Hematopoietic multipotent progenitor cell (in vitro differentiated cells): ENCODE measurements around the gene GGA1. TPM values are rescaled to one million over a fixed set of nuclear protein-coding genes. Genes with fewer than 3 reads are reported as not detected.

Experiments used
- DNase-seq, 3 donors: peaks; one replicate each; pipeline ENCODE4 v3.0.0-alpha.2; 2011 to 2015; ENCODE audit warnings: low read depth in 2 of 3, low spot score in 2 of 3
- total RNA-seq: library from RNA; depleted of rRNA; stranded (reverse); fragments of >200 nt; gene quantifications from one replicate; pipeline ENCODE4 v1.2.3, GENCODE V29; 2012

The GGA1 gene, protein sequence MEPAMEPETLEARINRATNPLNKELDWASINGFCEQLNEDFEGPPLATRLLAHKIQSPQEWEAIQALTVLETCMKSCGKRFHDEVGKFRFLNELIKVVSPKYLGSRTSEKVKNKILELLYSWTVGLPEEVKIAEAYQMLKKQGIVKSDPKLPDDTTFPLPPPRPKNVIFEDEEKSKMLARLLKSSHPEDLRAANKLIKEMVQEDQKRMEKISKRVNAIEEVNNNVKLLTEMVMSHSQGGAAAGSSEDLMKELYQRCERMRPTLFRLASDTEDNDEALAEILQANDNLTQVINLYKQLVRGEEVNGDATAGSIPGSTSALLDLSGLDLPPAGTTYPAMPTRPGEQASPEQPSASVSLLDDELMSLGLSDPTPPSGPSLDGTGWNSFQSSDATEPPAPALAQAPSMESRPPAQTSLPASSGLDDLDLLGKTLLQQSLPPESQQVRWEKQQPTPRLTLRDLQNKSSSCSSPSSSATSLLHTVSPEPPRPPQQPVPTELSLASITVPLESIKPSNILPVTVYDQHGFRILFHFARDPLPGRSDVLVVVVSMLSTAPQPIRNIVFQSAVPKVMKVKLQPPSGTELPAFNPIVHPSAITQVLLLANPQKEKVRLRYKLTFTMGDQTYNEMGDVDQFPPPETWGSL
- total RNA-seq = 57.6 TPM

DNA sequence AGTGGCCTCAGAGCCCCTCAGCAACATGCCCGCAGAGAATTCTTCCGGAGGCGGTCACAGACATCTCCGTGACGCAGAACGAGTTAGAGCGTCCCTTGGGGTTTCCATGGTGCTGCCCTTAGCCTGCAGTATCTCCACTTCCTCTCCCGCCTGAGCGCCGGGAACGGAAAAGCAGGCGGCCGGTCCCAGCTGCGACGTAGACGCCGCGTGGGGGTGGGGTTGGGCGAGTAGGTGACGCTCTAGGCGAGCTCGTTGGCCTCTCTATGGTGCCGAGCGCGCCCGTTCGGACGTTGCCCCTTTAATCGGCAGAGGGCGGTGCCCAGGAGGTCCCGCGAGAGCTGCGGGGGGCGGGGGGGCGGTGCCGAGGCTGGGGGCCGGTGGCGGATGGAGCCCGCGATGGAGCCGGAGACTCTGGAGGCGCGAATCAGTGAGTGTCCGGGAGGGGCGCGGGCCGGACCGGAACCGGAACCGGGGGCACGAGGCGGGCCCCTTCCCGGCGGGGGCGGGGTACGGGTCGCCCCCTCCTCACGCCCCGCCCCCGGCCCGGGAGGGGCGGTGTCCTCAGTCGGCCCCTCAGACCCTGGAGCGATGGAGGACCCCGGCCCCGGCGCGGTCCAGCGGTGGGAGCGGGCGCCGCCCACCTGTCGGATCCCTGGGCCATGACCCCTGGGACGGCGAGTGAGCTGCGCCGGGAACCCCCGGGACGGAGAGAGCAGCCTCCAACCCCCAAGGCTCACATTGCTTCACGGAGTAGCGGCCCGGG, at the start of gene GGA1:
TSS of gene GGA1 (plus strand) at position 358 of the 763 bp plus-strand sequence. CDS start at position 385, 27 bp downstream.
- DNase-seq = peak; percentile 95 to 100 (median 99)

DNA sequence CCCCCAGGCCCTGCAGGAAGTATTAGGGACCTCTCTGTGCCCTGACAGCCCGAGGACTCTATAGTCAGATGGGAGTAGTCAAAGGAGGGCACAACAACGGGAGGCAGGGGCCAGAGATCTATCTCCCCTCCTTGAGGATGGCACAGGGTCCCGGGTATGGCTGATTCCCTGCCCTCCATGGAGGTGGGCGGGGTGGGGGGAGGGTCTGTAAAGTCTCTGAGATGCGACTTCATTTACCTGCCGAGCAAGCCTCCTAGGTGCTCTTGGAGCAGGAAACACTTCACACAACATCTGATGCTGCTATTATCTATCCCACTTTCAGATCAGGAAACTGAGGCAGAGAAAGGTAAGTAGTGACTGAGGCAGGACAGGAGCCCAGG, 49.1 kb upstream of the GGA1 start:
- no peak for DNase-seq

DNA sequence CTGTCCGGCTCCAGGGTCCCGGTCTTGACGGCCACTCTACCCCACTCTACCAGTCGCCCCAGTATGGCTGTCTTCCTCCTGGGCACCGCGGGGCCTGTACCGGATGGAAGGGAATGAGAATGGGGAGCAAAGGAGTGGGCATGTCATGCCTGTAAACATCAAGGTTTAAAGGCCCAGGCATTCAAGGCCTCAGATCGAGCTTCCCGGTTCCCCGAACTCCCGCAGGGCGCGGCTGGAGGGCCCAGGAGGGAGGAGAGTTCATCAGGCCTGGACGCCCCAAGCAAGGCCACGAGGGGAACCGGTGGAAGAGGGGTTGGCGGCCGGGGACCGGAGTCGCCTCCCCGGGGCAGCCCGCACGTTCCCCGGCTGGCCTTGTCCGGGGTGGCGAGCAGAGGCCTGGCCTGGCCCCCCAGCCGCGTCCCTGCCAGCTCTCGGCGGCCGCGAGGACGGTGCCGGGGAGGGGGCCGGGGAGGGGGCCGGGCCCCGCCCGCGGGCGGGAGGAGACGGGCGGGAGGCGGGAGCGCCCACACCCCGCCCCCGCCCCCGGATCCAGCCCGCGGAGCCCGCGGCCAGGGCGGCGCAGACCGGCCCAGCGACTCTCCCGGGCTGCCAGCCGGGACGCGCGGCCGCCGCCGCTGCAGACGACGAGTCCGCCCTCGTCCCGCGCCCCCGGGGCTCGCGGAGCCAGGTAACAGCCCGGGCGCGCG, 48.6 kb upstream of the GGA1 start, which contains the start of gene CDC42EP1:
TSS of gene CDC42EP1 (plus strand) at position 580 of the 707 bp plus-strand sequence. CDS start 5,870 bp downstream, outside the sequence.
- DNase-seq = no peak

DNA sequence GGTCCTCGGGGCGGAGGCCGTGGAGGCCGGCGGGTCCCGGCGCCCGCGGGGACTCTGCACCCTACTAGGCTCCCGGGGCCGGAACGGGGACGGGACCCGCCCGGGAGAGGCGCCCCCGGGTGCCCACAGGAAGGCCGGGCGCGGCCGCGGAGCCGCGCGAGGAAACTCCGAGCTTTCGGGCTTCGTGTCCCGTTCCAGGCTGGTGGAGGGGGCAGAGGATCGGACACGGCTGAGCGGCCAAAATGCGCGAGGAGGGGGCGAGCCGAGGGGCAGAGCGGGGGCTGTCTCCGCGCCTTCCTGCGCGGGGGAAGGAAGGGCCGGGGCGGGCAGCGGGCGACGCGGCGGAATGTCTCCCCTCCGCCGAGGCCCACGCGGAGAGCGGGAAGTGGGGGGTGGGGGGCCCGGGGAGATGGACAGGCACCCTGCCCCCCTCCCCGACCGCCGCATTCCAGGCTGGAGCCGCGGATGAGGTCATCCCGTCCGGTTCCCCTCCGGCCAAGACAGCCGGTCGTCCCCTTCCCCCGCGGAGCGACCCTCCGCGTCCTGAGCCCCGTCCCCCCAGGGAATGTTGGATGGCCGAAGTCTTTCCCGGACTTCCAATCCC, 47.9 kb upstream of the GGA1 start:
- DNase-seq = no peak

DNA sequence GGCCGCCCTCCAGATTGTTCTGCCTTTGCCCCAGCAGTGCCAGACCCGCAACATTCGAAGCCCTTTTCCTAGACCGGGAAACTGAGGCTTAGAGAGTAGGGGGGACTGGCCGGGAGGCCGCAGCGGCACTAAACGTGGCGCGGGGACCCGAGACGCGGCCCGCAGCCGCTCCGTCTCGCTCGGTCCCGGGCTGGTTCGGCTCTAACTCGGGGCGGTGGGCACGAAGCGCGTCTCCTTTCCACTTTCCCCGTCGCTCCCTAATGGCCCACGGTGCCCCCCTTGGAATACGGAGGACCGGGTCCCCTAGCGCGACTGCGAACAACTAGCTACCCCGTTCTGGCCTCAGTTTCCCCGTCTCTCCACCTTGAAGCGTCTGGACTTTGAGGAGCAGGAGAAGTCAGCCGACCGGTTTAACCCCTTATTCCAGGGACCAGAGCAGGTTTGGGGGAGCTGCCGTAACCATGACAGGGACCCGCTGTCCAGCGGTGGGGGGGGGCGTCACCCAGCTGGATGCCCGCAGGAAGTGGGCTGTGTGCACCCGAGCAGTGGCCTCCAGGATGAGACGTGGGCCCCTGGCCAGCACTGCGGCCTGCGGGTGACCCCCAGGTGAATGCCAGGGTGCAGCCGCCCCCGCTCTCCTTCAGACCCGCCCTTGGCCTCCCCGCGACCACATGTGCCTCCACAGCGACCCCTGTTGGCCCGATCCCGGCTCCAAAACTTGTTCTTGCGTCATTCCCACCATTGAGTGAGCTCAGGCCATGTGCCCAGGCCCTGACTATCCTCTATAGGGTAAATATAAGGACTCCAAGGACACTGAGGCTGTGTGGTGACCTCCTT, 47.2 kb upstream of the GGA1 start:
- peak in 2 of 3 donors; percentile 82 to 90 for DNase-seq

DNA sequence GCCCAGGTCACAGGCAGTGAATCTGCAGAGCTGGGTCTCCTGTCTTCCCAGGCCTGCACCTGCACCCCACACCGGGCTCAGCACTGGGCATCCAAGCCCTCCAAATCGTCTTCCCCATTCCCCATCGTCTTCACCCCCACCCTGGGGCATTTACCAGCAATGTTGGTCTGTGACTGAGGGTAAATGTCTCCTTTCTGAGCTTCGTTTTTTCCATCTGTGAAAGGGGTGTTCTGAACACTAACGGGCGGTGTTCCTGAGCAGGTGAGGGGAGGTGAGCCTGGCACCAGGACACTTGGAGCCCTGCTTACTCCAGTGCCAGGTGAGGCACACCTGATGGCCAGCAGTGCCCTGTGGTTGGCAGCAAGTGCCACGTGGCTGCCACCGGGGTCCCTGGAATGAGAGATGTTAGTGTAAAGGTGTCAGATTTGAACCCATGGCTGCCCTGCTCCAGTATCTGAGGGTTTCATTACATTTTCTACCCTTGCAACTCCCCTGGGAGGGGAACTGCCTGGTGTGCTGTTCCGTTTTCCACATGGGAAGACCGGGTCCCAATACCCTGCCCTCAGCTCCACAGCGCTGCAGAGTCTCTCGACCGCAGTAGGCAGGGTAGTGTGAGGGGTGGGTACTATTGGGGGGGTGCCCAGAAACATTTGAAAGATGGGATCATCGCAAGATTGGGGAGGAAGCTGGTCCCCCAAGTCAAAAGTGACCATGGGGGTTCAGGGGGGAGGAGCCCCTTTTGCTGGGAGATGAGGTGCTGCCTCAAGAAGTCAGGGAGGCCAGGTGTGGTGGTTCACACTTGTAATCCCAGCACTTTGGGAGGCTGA, 46.4 kb upstream of the GGA1 start:
- DNase-seq = no peak

DNA sequence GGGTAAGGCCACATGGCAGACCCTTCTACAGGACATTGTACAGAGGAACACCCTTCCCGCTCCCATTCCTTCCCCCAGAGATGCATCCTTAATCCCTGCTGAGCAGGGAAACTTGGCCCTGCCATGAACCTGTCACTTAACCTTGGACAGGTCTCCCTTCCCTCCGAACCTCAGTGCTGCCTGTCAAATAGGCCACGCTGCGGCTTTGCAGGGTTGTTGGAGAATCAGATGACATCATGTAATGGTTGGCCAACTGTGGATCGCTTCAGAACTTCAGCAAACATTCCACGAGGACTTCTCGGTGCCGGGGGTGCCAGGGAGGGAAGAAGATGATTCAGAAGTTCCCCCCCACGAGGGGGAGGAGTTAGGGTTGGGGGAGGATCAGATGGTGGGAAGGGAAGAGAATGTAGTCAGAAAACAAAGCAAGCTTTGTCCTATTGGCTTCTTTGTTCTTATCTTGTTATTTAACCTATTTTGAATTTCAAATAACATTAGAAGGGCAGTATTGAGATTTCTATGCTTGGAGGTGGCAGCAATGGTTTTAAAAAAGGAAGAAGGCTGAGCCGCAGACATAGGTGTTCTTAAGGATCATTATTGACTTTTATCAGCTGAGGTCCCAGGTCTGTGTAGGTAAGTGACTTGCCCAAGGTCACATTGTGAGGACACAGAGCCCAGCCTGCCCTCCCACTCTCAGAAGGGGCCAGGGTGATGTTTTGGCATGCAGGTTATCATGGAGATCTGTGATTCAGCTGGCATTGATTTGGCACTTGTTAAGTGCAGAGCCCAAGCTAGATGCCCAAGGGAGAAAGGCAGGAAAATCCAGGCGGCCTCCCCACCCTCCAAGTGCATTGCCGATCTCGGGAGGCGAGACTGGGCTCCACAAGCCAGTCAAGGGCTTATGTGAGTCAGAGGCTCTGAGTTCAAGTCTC, 45.2 kb upstream of the GGA1 start:
- no peak for DNase-seq

DNA sequence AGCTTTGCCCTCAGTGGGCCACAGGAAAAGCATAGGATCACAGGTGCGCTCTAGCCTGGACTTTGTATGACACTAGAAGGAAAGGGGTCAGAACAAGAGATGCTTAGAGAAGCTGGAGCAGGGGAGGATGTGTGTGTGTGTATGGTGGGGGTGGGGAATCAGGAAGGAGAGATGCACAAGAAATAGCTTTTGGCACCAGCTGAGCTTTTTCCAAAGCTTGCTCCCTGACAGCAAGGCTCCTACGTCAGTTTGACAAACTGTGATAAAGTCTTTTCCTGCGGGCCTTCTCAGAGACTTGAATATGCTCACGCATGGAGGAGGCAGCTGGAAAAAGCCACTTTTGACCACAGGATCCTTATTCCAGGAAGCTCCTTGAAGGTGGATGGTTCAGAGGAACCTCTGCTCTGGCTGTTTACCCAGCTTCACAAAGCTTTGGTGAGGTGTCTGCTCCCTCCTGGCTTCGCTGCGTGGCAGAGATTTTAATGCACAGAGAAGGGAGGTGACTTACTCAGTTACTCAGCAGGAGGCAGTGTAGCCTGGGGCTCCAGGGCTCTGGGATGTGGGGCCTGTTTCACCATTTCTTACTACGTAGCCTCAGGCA, 44.4 kb upstream of the GGA1 start:
- no peak for DNase-seq

DNA sequence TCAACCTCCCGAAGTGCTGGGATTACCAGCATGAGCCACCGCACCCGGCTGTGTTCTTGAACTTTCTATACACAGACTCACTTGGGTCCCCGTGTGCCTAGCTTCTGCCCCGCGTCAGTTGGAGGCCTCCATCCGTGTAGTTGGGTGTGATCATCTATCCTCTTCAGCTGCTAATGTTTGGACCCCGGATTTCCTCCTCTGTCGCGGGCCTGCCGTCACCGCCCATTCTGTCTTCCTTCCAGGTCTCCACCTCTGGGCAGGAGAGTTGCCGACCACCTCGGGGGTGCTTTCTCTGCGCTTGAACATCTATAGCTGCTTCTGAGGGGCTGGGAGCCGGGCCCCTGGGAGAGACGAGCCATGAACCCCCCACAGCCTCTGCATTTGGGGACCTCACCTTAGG, 42.8 kb upstream of the GGA1 start:
- DNase-seq = no peak

DNA sequence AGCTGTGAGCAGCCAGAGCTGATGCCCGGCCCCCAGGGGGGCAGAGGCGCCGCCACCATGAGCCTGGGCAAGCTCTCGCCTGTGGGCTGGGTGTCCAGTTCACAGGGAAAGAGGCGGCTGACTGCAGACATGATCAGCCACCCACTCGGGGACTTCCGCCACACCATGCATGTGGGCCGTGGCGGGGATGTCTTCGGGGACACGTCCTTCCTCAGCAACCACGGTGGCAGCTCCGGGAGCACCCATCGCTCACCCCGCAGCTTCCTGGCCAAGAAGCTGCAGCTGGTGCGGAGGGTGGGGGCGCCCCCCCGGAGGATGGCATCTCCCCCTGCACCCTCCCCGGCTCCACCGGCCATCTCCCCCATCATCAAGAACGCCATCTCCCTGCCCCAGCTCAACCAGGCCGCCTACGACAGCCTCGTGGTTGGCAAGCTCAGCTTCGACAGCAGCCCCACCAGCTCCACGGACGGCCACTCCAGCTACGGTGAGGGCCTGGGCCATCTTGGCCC, 42.3 kb upstream of the GGA1 start:
- DNase-seq = peak in 2 of 3 donors; percentile 47 to 64

DNA sequence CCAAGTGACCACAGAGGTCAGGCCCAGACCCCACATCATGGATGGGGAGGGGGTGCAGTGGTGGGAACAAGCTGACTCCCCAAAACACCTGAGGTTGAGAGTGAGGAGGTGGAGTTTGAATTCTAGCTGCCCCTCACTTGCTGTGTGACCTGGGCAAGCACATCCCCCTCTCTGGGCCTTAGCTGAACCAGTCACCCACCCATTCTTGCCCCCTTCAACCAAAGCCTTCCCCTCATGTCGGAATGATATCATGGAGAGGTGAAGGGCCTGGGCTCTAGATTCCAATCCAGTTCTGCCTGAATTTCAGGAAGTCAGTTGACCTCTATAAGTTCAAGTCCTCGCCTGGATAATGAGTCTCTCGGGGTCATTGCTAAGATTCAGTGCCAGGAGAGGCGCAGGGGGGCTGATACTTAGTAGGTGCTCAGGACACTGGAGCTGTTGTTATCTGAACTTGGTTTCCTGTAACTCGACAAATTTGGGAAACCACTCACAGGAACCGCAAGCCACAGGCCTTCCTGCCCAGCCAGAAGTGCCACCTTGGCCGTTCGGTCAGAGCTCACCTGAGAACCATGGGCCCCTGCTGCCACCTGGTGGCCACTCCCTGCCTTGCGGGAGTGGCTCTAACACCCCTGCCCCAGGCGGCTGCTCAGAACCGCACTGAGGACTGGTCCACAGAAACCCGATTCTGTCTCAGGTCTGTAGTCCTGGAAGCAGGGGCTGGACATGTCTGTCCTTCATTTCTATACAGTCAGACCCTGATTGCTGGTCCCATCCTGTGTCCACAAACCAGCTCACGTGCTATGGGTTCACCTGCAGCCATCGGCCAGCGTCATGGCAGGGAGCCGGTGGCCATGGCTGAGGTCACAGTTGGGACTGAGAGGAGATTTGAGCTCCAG, 41.5 kb upstream of the GGA1 start:
- peak; percentile 82 to 92 (median 89) for DNase-seq

DNA sequence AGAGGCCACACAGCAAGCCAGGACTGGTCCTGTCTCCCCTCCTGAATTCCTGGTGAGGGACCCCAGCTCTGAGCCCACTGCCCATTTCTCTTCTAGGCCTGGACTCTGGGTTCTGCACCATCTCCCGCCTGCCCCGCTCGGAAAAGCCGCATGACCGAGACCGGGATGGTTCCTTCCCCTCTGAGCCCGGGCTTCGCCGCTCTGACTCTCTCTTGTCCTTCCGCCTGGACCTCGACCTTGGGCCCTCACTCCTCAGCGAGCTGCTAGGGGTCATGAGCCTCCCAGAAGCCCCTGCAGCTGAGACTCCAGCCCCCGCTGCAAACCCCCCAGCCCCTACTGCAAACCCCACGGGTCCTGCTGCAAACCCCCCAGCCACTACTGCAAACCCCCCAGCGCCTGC, 40.6 kb upstream of the GGA1 start:
- no peak for DNase-seq

DNA sequence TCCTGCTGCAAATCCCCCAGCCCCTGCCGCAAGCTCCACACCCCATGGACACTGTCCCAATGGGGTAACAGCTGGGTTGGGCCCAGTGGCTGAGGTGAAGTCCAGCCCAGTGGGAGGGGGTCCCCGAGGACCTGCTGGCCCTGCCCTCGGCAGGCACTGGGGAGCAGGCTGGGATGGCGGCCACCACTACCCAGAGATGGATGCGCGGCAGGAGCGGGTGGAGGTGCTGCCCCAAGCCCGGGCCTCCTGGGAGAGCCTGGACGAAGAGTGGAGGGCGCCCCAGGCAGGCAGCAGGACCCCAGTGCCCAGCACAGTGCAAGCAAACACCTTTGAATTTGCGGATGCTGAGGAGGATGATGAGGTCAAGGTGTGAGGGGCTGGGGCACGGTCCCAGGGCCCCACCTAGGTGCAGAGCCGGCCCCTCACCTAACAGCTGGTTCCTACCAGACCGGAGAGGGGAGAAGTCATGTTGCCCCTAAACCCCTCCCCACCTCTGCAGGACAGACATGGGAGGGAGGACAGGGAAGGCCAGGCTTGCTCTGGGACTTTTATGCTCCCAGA, 40.1 kb upstream of the GGA1 start:
- DNase-seq = no peak

DNA sequence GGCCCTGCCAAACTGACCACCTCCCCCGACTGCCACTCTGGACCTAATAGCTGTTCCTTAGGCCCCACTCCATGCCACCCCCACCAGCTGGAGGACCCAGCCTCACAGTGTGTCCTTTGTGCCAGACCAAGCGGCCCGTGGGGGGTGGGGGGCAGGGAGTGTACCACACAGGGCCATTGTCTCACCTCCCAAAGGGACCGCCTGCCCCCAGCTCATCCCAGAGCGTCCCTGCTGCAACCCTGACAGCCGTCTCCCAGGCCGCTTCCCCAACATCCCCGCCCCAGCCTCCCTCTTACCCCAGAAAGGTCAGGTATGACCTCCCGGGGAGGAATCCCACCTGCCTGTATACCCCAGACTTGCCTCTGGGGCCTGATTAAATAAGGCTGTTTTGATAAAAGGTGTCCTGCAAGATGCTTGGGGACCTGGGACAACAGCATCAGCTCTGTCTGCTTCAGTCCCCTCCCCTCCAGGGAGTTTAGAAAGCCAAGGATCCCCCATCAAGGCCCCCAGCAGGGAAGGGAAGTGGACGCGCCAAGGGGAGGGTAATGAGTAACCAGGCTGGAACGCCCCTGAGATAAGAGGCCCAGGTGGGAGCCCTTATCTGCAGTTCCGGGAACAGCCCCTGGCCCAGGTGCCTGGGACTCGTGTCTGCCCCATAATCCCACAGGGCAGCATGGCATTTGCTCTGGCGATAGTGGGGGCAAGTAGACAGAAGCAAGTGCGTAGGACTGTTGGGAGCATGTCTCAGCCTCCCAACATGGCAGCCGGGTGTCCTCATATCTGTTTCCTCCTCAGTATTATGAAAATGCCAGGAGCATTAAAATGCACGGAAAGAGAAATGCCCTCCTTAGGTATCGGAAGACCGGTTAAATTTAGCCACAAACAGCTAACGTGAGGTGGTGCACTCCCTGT, 39.4 kb upstream of the GGA1 start:
- DNase-seq = no peak
